SKM-1 (cell line): ENCODE results near the gene FA2H.
A peak's percentile ranks its signal among the peaks of the same experiment; 100 is the strongest.

Experiments used
- DNase-seq: peaks from one replicate; lab custom pipeline; 2025; ENCODE audit not compliant: unreplicated experiment; lab: John Stamatoyannopoulos, UW

The FA2H gene

DNA sequence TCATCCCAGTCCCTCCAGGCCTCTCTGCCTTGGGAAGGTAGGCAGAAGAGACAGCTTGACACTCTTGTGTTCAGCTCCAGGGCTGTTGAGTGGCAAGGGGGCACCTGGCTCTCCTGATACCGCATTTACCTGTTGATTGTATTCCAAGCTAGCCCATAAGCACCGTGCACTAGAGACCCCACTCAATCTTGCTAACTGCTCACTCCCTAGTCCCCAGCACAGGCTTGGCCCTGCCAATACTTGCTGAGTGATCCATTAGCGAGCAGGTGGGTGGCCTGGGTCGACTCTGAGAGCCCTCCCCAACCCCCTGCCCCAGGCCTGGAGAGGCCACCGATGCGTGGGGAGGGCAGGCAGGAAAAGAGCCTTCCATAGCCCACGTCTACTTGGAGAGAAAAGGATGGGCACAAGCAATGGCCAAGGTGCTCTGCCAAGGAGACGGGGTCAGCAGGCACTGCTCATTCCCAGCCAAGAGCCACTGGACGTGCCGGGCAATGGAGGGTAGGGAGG, 29.5 kb downstream of the FA2H start:
- DNase-seq: no peak

DNA sequence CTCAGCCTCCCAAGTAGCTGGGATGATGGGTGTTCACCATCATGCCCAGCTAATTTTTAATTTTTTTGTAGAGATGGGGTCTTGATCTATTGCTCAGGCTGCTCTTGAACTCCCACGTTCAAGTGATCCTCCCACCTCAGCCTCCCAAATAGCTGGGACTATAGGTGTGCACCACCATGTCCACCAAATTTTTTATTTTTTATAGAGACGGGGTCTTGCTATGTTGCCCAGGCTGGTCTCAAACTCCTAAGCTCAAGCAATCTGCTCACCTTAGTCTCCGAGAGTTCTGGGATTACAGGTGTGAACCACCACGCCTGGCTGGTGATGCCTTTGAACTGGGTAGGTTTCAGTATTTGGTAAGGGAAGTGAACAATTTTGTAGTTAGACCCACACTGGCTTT, 30.1 kb downstream of the FA2H start:
- no peak for DNase-seq

DNA sequence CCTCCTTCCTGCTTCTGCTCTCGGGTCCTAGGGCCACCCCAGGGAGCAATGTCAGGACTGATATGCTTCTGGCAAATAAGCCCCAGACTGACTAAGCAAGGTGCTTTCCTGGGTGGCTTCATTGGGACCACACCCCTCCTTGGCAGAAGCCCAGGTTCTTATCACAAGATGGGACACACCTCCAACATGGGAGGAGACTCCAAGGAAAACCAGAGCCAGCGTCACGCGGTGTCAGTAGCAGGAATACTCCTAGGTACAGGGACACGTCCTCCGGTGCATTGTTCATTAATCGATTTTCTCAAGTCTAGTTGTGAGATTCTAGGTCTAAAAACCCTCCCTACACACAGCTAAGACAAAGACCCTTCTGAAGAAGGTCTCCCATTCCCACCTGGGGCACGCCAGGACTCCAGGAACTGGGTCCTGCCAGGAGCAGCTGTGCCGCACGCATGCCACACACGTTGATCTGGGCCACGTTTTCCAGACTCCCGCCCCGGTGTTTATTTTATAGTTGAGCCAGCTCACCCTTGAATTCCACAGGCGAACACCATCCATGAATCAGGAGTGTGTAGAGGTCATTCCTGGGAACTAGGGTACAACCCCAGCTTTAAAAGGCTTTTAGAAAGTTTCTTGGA, 30.8 kb downstream of the FA2H start:
- no peak for DNase-seq

DNA sequence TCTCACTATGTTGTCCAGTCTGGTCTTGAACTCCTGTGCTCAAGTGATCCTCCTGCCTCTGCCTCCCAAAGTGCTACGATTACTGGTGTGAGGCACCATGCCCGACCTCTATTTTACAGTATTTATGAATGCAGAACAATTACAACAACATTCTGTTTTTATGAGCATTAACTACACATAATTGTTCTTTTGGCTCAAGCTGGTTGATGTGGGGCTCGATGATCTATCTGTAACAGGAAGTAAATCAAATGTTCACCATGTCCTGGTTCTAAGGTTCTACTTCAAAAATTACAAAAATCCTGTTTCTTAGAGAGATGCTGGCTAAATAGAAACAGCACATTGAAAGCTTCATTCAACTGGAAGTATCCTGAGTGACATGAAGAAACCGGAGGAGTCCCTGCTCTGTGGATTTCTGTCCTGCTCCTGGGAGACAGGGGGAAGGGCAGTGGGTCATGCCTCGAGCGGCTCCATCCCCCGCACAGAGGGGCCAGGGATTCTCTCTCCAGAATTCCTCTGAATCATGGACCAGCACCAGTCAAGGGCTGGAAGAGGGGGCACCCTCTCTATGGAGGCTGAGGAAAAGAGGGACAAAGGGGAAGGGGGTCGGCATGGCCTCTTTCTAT, 31.5 kb downstream of the FA2H start:
- DNase-seq: no peak

DNA sequence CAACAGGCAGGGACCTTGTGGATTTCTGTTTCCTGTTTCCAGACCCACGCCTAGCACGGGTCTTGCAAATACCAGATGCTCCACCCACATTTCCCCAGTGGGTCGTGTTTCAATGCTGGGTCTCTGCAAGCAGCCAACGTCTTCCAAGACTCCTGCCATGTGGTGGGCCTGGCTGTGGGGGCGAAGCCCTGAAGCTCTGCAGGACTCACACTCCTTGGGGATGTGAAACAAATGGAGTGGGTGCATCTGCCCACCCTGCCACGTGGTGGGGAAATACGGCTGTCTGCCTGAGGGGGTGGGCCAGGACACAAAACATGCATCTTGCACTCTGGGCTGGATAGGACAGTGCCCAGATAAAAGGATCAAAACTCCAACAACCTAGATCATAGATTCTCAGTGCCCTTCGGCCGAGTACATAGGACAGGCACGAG, 32.6 kb downstream of the FA2H start:
- DNase-seq: no peak

- DNase-seq: no peak
Observed at GRCh38 chr16:74740795-74741304, 33.8 kb downstream of the FA2H start.

GRCh38 chr16:74739275-74739674, 35.3 kb downstream of the FA2H start:
- no peak for DNase-seq

DNA sequence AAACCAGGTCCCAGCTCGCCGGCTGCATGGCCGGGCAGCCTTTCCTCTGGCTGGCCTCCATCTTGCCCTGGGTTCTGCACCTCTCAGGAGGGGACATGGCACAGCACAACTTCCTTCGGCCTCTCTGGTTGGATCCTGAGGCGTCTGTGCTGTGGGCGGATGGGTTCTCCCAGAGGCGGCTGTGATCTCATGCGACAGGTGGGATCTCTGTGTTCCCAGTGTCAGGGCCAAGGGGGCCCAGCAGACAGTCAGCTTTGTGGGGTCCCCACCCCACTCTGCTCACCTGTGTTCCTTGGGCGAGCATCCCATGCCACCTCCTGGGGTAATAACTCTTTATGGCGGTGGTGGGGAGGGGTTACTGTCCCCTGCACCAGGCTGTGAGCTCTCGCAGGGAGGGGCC, 35.8 kb downstream of the FA2H start:
- no peak for DNase-seq

DNA sequence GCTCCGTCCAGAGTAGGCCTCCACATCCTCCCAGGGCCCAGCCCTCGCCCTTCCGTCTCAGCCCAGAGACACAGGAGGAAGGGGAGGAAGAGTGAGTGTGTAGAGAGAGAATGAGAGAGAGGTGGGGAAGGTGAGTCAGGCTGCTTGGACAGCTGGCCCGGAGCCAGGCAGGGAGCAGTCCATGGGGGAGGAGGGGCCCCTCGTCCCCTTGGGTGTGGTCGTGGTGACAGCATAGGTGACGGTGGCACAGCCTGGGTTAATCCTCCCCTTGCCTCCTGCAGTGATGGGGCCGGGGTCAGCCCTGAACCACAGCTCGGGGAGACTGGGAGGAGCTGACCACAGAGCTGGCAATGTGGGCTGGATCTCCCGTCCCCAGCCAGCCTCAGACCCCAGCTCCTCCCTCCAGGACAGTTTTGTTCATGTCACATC, 36.5 kb downstream of the FA2H start:
- DNase-seq: no peak

DNA sequence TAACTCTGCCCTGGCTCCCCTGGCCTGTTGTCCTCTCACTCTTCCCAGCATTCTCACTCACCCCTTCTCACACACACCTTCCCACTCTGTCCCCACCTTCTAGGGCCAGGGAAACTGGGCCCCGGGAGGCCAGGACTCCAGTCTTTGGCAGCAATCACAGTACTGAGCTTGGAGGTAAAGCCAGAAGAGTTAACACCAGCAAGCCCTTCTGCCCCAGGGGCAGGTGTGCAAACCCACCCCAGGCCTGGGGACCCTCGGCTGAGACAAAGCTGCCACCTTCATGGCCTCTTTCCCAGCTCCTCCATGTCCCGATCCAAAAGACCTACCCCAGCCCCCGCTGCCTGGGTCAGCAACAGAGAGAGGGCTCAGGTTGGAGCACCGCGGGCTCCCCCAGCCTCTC, 37.1 kb downstream of the FA2H start:
- no peak for DNase-seq

- no peak for DNase-seq
Observed at GRCh38 chr16:74736531-74737157, 38.0 kb downstream of the FA2H start.

DNA sequence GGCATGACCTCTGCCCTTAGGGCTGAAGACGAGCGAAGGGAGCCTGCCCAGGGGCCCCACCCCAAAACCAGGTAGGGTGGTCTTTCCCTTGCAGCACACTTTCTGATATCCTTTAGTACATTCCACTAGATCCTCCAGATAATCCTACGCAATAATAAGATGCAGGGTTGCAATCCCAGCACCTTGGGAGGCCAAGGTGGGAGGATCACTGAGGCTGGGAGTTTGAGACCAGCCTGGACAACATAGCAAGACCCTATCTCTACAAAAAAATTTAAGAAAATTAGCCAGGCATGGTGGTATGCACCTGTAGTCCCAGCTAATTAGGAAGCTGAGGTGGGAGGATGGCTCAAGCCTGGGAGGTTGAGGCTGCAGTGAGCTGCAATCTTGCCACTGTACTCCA, 39.1 kb downstream of the FA2H start:
- no peak for DNase-seq

DNA sequence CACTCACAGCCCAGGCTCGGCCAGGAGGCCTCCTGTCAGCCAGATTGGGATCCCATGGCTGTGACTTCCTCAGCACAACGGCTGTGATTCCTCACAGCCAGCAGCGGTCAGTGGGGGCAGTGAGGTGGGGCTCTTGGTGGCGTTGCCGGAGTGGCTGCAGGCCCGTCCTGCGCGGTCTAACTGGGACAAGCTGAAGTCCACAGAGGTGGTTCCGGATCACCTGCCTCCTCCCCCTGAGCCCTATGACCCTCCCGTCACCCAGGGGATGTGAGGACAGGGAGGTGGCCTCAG, 39.5 kb downstream of the FA2H start:
- no peak for DNase-seq

GRCh38 chr16:74734361-74735161, 40.1 kb downstream of the FA2H start:
- no peak for DNase-seq

DNA sequence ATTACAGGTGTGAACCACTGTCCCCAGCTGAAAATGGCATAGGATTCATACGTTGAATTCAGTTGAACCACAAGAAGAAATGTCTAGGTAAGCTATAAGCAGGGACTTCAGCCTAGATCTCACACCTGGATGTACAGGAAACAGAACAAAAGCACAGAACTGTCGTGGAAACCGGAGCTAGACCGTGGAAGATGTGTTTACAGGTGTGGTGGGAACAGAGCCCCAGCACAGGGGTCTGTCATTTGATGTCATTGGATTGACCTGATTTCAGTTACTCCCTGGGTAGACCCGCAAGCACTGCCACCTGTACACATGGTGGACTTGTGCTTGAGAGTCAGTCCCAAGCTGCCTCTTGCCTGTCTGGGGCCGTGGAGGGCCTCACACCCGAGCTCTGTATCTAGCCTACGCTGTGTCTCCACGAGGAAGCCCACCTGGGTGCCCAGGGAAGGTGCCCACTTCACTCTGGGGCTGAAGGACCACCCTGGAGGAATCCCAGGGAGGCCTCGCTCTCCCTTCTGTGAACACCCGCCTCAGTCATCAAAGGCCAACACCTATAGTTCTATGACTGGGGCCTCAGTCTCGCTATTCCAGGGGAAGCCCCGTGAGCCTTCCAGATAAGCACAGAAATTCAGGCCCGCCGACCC, 41.8 kb downstream of the FA2H start:
- DNase-seq: no peak

GRCh38 chr16:74731853-74732477, 42.7 kb downstream of the FA2H start:
- DNase-seq: no peak

- DNase-seq: no peak
Observed at GRCh38 chr16:74729783-74730683, 44.6 kb downstream of the FA2H start.

DNA sequence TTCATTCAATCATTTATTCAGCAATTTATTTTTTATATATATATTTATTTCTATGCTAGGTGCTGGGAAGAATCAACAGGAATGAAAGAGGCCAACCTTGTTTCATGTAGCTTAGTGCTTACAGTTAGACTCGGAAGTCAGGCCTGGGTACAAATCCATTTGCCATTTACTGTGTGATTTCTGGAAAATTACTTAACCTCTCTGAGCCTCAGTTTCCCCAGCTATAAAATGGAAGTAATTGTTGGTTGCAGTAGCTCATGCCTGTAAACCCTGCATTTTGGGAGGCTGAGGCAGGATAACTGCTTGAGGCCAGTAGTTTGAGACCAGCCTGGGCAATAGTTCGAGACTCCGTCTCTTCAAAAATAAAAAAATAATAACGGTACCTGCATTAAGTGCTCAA, 46.7 kb downstream of the FA2H start:
- no peak for DNase-seq

GRCh38 chr16:74726716-74727115, 47.9 kb downstream of the FA2H start:
- DNase-seq: peak; percentile 23
